ENCODE results near the gene MTX2. TPM values are rescaled to one million over a fixed set of nuclear protein-coding genes. Genes with fewer than 3 reads are reported as not detected.

Gene MTX2
- total and polyA plus RNA-seq, 10 of the 15 experiments (the other 5 are each of a cell fraction or from before 2014, with no cell fraction given) = 15.7 to 78.1 (median 55.0) TPM

DNA sequence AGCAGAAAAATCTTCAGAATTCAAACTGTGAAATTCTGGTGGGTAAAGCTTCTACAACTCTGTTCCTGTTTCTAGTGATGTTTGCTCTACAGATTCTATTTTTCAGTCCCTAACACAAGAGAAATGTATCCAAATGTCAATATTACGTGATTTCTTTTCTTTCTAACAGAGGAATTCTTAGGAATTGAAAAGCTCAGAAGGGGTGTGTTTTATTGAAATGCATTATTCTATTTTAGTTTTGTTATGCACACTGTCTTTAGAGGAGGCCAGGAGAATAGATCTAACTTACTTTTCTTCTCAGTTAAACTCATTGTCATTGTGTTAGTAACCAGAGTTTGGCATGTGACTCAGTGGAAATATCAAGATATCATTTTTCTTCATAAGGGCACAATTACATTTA lies 62.4 kb downstream of the MTX2 start (continued):
- TF ChIP-seq SUPT20H (IDR thresholded peaks at IDR 0.05; ENCODE audit: borderline replicate concordance, control insufficient read depth, low read depth, low read length) (no peak), LARP7 (IDR thresholded peaks at IDR 0.05) (no peak), GATAD2B (conservative IDR thresholded peaks at IDR 0.05; ENCODE audit: low read depth) (no peak), EGR1 (IDR thresholded peaks at IDR 0.05; ENCODE audit: borderline replicate concordance in 1 of 2, low read depth in 2 of 2, low read length in 2 of 2) (no peak)

- intact Hi-C loops (cut with micrococcal nuclease; ENCODE audit: unreplicated experiment) (no loop called here), in situ Hi-C loops (cut with MboI) (no loop called here)
- Histone ChIP-seq H3K9me3 (replicated peaks; ENCODE audit: control insufficient read depth, insufficient read depth, low read length) (no peaks in the 10 kb centered on the region), H3K27me3 (replicated peaks in 1 of 2; ENCODE audit: control insufficient read depth in 2 of 2, insufficient read depth in 2 of 2, low read length in 1 of 2) (no peaks in the 10 kb centered on the region), H3K9ac (ENCODE audit: control insufficient read depth, insufficient read depth, low read length) (no peak overlapping the region), H2AFZ (ENCODE audit: control insufficient read depth, low read depth, low read length) (no peak overlapping the region), H3K4me2 (ENCODE audit: control insufficient read depth, insufficient read depth) (no peak overlapping the region), H3K79me2 (ENCODE audit: control insufficient read depth, insufficient read depth, low read length) (no peaks in the 10 kb centered on the region), H3K4me3 (no peak overlapping the region), H4K20me1 (ENCODE audit: control insufficient read depth, insufficient read depth) (no peaks in the 10 kb centered on the region), H3K36me3 (ENCODE audit: control insufficient read depth in 2 of 2, insufficient read depth in 2 of 2, low read length in 1 of 2) (peaks cover 0 to 3% of the 10 kb centered on the region in 2 experiments; a peak in 1 of 4 replicates), H3K27ac (ENCODE audit: control insufficient read depth, insufficient read depth) (no peak overlapping the region), H3K4me1 (ENCODE audit: control insufficient read depth, insufficient read depth, low read length) (no peaks in the 10 kb centered on the region)
- POLR2A ChIA-PET = no interaction called here
- ATAC-seq (no peak), DNase-seq (ENCODE audit: low read depth, low spot score) (no peak), FAIRE-seq (no peak)
- TF ChIP-seq TCF3 (IDR thresholded peaks at IDR 0.05; ENCODE audit: borderline replicate concordance, insufficient read depth, low read depth, low read length) (no peak), MEF2B (IDR thresholded peaks at IDR 0.05; ENCODE audit: partially characterized antibody, poor library complexity, severe bottlenecking) (no peak), EED (IDR thresholded peaks at IDR 0.05; ENCODE audit: low read depth) (no peak), MTA2 (IDR thresholded peaks at IDR 0.05; ENCODE audit: low read depth) (no peak), NR2C2 (IDR thresholded peaks at IDR 0.05; ENCODE audit: borderline replicate concordance, control insufficient read depth, insufficient read length, low read depth) (no peak), STAT3 (IDR thresholded peaks at IDR 0.05; ENCODE audit: low read depth, low read length) (no peak), EGR1 (IDR thresholded peaks at IDR 0.05; ENCODE audit: borderline replicate concordance in 1 of 2, low read depth in 2 of 2, low read length in 2 of 2) (no peak), GATAD2B (conservative IDR thresholded peaks at IDR 0.05; ENCODE audit: low read depth) (no peak), NR2F1 (conservative IDR thresholded peaks at IDR 0.05) (no peak), JUNB (IDR thresholded peaks at IDR 0.05) (no peak)
- TF ChIP-seq, protein P1, sequence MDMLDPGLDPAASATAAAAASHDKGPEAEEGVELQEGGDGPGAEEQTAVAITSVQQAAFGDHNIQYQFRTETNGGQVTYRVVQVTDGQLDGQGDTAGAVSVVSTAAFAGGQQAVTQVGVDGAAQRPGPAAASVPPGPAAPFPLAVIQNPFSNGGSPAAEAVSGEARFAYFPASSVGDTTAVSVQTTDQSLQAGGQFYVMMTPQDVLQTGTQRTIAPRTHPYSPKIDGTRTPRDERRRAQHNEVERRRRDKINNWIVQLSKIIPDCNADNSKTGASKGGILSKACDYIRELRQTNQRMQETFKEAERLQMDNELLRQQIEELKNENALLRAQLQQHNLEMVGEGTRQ (IDR thresholded peaks at IDR 0.05; ENCODE audit: borderline replicate concordance, low read depth, low read length) = no peak
- TF ChIP-seq, protein P2, sequence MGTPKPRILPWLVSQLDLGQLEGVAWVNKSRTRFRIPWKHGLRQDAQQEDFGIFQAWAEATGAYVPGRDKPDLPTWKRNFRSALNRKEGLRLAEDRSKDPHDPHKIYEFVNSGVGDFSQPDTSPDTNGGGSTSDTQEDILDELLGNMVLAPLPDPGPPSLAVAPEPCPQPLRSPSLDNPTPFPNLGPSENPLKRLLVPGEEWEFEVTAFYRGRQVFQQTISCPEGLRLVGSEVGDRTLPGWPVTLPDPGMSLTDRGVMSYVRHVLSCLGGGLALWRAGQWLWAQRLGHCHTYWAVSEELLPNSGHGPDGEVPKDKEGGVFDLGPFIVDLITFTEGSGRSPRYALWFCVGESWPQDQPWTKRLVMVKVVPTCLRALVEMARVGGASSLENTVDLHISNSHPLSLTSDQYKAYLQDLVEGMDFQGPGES (IDR thresholded peaks at IDR 0.05) = no peak
- TF ChIP-seq, protein P3, sequence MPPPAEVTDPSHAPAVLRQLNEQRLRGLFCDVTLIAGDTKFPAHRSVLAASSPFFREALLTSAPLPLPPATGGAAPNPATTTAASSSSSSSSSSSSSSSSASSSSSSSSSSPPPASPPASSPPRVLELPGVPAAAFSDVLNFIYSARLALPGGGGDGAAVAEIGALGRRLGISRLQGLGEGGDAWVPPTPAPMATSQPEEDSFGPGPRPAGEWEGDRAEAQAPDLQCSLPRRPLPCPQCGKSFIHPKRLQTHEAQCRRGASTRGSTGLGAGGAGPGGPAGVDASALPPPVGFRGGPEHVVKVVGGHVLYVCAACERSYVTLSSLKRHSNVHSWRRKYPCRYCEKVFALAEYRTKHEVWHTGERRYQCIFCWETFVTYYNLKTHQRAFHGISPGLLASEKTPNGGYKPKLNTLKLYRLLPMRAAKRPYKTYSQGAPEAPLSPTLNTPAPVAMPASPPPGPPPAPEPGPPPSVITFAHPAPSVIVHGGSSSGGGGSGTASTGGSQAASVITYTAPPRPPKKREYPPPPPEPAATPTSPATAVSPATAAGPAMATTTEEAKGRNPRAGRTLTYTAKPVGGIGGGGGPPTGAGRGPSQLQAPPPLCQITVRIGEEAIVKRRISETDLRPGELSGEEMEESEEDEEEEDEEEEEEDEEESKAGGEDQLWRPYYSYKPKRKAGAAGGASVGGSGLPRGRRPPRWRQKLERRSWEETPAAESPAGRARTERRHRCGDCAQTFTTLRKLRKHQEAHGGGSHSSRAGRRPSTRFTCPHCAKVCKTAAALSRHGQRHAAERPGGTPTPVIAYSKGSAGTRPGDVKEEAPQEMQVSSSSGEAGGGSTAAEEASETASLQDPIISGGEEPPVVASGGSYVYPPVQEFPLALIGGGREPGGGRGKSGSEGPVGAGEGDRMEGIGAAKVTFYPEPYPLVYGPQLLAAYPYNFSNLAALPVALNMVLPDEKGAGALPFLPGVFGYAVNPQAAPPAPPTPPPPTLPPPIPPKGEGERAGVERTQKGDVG (CRISPR knock-in tag; IDR thresholded peaks at IDR 0.05) = no peak
- RAD21 ChIA-PET (ENCODE audit: unreplicated experiment) = no interaction called here
- SMC1A ChIA-PET (ENCODE audit: uncharacterized antibody, unreplicated experiment) = interaction anchor here (1.1 kb wide), 1 partner anchor 14 kb away, joined by 3 read pairs; no protein-coding TSS in a partner anchor
- BruUV-seq (replicated peaks) = no TSS peak
- CTCF ChIA-PET = no interaction called here
- 96% methylated on average over 1 of the region's 1 CpG for WGBS (ENCODE audit: insufficient coverage, insufficient replicate concordance, low lambda C conversion rate, missing lambda C conversion rate)
These were observed 65.5 kb downstream of the MTX2 start for GRCh38 chr2:176334729-176335128.
